NCI-H1105 treated with DMSO at 0.1 percent for 48 hours (cell line): Measurements from ENCODE around the gene ATG4B.
"Not testable (repeated sequence)": the region's sequence is repeated elsewhere in the genome, so short reads cannot be mapped to it uniquely, and the experiment has no call there.

ENCODE experiments used
- DNase-seq: peaks from one replicate; lab custom pipeline; 2025; lab: John Stamatoyannopoulos, UW

ATG4B gene

GRCh38 chr2:241640165-241640795 is 2.8 kb downstream of the ATG4B start:
- no peak for DNase-seq

GRCh38 chr2:241641631-241642030 is 4.1 kb downstream of the ATG4B start:
- DNase-seq, result no peak

GRCh38 chr2:241645056-241645914 is 7.8 kb downstream of the ATG4B start:
- no peak for DNase-seq

- no peak for DNase-seq
Observed at GRCh38 chr2:241645915-241646645, 8.6 kb downstream of the ATG4B start.

DNA sequence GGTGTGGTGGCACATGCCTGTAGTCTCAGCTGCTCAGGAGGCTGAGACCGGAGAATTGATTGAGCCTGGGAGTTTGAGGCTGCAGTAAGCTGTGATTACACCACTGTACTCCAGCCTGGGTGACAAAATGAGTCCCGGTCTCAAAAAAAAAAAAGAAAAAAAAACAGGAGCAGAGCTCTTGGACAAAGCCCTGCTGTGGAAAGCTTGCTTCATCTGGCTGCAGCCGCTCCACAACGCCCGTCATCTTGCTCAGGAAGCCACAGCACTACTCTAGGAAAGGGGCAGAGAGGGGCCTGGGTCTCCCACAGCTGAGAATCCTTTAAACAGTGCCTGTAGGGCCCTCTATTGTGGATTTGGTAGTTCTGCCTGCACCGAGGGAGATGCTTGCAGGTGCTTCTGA is 11.0 kb downstream of the ATG4B start:
- no peak for DNase-seq

- DNase-seq, result no peak
Observed at GRCh38 chr2:241649404-241649803, 11.9 kb downstream of the ATG4B start.

DNA sequence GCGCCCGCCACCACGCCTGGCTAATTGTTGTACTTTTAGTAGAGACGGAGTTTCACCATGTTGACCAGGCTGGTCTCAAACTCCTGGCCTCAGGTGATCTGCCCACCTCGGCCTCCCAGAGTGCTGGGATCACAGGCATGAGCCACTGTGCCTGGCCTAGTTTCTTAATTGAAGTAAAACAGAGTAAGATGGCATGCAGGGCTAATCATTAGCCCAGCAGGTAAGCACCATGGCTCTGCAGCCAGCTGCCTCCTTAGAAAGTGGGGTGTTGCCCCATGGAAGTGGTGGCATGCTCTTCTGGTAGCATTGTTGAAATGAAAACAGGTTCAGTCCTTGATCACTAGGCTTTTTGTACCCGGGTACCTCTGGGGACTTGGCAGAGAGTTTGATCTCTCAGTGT is 12.4 kb downstream of the ATG4B start:
- no peak for DNase-seq

DNA sequence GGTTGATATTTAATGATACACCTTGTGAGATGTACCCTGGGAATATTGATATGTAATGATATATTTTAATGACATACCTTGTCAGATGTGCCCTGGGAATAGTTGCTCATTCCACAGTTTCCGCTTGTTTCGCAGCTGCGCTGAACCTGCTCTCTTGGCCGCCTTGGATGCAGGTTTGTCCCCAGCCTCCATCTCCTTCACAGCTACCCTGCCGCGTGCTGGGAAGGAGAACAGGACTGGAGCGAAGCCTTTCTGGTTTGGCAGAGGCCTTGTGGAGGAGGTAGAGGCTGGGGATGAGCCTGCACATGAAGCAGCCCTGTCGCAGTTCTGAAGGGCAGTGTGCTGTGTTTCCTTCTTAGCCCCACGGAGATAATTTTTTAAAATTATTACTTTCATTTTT is 14.6 kb downstream of the ATG4B start:
- no peak for DNase-seq

DNA sequence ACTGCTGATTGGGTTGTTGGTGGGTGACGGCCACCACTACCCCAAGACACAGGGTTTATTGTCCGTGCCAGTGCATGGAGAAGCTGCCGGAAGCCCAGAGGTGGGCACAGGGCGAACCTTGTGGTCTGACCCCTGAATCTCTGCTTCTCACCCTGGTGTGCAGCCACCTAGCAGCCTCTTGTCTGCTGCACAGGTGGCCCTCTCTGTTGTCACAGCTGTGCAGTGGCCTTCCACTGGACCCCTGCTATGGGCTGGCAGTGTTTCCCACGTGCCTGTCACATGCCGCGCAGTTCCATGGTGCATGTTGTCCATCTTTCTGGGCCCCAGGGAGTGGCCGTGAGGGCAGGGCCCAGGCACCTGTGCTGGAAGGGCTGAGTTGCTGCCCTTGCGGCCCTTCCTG is 15.2 kb downstream of the ATG4B start:
- DNase-seq, result no peak

- no peak for DNase-seq
Observed at GRCh38 chr2:241653210-241653750, 15.8 kb downstream of the ATG4B start.

- DNase-seq, result no peak
Observed at GRCh38 chr2:241654551-241654950, 17.1 kb downstream of the ATG4B start.

GRCh38 chr2:241655516-241656189 is 18.2 kb downstream of the ATG4B start:
- no peak for DNase-seq

DNA sequence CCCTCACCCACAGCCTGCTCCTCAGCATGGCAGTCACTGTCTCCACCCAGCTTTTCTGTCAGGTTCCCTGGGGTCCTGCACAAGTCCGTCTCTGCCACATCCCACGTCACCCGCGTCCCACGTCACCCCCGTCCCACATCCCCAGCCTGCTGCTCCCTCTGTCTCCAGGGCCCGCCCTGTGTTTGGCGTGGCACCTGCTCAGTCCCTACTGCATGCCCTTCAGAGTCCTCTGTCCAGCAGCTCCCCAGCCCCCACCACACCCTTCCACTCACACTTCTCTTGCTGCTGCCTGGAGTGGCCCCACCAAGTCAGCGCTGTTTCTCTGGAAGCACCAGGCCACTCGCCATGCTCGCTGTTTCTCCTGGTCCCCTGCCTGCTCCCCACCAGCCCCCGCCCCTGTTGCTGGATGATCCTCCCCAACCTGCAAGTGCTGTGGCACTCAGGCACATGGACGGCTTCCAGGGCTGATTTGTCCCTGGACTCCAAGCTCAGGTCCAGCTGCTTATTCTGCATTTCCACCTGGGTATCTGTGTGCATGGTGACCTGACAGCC is 18.8 kb downstream of the ATG4B start:
- DNase-seq, result no peak

DNA sequence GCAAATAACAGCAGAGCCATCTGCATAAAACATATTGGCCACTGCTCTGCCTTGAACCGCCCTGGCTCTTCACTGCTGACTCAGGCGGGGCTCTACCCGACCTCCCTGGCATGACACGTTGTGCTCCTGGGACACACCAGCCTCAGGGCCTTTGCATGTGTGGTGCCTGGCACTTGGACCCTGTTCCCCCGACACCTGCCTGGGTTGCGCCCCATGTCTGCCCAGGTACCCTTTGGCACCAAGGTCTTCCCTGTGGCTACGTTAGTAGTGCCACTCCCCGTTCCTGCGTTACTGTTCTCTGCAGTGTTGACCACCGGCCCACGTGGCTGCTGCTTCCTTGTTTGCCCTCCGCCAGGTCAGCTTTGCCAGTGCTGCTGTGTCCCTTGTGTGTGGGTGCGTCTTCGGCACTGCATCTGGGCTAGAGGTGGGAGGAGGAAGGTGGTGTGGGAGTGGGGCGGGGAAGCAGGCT is 20.3 kb downstream of the ATG4B start:
- no peak for DNase-seq

GRCh38 chr2:241658296-241658695 is 20.8 kb downstream of the ATG4B start:
- DNase-seq, result no peak

- peak; percentile 26 for DNase-seq
Observed at GRCh38 chr2:241659150-241659739, 21.8 kb downstream of the ATG4B start.

- no peak for DNase-seq
Observed at GRCh38 chr2:241660593-241661213, 23.2 kb downstream of the ATG4B start.

DNA sequence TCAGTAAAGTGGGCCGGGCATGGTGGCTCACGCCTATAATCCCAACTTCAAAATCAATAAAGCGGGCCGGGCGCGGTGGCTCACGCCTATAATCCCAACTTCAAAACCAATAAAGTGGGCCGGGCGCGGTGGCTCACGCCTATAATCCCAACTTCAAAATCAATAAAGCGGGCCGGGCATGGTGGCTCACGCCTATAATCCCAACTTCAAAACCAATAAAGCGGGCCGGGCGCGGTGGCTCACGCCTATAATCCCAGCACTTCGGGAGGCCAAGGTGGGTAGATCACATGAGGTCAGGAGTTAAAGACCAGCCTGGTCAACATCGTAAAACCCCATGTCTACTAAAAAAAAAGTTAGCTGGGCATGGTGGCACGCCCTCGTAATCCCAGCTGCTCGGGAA is 25.2 kb downstream of the ATG4B start:
- not testable (repeated sequence) for DNase-seq

- DNase-seq, result no peak
Observed at GRCh38 chr2:241665731-241666440, 28.4 kb downstream of the ATG4B start.
